Stimulated activated CD4-positive, alpha-beta T cell treated with anti-CD3 and anti-CD28 coated beads, TNF-alpha, amount 100 ng/mL, for 24 hours (primary cell): ENCODE measurements around the gene ELL2.

Source experiments
- DNase-seq, 3 experiments: peaks; one replicate each; pipeline ENCODE4 v3.0.0-alpha.2; 2020; ENCODE audit warnings: low read depth in 3 of 3

The ELL2 gene

DNA sequence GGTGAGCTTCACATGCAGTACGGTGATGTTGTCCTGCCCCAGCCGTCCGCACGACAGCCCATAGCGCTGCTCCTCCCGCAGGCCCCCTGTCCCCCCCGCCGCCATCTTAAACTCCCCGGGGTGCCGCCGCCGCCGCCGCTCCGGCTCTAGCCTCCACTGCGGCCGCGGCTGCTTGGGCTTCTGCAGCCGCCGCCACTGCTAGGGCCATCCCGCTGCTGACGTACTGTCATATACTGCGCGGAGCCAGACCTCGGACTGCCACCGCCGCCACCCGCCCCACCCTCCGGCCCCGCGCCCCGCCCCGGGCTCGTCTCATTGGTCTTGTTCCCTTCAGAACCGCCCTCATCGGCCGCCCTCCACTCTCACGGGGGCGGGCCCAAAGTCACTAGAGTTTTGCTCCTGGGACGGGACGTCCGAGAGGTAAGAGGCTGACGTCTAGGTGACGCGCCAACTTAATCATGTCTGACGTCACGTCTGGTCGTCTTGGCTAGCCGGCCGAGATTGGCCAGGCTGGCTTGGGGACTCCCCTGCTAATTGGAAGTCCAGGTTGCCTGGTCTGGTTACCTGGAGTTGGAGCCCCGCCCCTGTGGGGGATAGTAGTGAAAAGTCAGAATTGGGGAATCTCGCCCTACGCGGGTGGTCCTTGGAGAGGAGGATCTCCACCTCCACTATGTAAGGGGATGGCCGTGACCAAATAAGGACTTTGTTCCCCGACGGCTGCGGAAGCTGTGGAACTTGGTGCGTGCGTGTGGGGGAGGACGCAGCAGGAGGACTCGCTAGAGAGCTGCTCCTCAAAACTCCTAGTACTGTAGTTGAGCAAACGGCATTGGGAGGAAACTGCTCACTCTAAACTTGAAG lies at the start of gene ELL2:
Gene ELL2, minus strand, starts transcription at position 235 of the 858 bp plus-strand sequence. Its CDS starts 130 bp downstream, at position 105.
- peak; percentile 92 to 98 (median 94) for DNase-seq

DNA sequence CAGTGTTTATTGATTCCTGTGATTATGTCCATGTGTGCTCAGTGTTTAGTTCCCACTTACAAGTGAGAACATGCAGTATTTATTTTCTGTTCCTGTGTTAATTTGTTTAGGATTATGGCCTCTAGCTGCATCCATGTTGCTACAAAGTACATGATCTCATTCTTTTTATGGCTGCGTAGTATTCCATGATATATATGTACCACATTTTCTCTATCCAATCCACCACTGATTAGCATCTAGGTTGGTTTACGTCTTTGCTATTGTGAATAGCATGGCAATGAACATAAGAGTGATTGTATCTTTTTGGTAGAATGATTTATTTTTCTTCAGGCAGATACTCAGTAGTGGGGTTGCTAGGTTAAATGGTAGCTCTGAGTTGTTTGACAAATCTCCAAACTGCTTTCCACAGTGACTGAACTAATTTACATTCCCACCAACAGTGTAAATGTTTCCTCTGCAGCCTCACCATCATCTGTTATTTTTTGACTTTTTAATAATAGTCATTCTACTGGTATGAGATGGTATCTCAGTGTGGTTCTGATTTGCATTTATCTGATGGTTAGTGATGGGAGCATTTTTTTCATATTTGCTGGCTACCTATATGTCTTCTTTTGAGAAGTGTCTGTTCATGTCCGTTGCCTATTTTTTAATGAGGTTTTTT lies 47.5 kb upstream of the ELL2 start:
- DNase-seq: no peak

DNA sequence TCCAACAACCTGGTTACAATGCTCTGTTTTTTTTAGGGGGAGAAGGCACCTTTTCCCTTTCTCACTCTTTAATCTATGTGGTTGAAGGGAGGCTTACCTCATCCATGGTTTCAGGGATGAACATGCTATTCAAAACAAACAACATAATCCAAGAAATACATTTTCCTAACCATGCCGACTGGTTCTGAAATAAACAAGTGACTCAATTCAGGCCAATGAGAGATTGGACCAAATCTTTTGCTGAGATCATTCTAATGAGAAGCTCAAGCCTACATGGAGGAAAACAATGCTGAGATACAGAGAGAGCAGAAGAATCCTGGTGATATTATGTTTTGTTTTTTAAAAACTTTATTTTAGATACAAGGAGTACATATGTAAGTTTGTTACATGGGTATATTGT lies 46.8 kb upstream of the ELL2 start:
- no peak for DNase-seq

DNA sequence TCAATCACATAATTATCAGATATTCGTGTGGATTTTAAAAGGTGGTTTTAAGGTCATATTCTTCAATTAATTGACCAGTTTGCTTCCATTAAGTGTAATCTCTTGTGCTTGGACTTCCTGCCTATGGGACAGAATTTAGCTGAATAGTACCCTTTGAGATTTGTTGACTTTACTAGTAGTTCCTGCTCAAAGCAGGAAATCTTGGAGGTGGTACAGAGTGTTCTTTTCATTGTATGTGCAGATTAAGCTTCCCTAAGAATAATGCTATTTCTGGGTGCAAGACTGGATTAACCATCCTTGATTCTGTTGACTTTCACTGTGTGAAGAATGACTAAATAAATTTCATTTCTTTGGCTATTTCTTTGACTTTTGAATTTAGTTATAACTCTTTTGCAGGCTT lies 45.4 kb upstream of the ELL2 start:
- DNase-seq: no peak

DNA sequence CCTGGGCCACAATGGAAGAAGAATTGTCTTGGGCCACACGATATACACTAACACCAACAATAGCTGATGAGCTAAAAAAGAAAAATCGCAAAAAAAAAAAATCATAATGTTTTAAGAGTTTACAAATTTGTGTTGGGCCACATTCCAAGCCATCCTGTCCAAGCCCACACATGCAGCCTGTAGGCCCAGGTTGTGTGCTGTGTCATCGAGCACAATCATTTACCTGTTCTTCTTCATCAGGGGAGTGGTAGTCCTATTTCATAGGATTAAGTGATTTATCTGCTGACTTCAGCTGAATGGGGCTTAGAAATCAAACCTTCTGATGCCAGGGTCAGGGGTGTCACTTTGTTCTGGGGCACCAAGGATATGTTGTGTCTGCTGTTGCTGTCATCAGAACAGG lies 44.6 kb upstream of the ELL2 start:
- no peak for DNase-seq

DNA sequence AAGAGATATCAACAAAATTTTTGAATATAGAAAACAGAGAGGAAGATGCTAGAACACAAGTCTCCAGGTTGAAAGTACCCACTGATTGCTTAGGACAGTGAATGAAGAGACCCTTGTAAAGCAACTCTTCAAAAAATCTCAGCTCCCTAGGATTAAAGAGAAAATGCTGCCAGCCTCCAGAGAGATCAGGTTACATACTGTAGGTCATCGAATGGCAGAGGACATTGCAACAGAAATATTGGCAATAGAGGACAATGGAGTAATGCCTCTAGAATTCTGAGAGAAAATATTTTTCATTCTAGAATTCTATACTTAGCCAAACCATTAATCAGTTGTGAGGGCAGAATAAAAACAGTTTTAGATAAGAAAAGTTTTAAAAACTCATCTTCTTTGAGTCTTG lies 43.1 kb upstream of the ELL2 start:
- no peak for DNase-seq

DNA sequence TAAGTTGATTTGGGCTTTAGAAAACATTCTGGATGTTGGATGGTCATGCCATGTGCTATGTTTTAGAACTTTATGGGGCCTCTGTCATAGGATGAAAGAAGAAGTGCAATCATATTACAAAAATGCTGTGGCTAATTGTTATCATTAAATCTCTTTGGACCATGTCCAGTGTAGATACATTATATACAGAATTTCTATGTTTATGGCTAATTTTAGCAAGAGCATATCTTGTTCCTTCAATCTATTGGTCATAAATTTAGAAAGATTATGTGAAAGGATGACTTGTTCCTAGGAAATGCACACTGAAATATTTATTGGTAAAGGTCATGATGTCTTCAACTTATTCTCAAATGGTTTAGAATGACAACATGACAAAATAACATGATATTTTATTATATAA lies 42.4 kb upstream of the ELL2 start:
- DNase-seq: no peak

DNA sequence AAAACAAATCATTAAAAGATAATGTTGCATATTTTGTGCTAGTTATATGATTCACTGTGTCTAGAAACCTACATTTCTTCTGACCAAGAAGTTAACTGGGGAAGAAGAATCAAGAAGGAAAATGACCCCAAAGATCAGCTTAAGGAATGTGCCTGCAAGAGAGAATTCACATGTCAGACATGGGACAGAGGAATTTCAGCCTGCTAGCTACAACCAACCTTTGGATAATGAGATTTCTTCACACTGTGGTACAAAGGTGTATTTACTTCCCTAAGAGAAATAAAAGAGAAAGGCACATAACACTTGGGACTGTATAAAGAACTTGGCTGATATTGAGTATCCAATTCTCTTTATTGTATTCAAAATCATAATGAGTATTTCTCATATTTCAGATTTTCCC lies 39.6 kb upstream of the ELL2 start:
- no peak for DNase-seq

DNA sequence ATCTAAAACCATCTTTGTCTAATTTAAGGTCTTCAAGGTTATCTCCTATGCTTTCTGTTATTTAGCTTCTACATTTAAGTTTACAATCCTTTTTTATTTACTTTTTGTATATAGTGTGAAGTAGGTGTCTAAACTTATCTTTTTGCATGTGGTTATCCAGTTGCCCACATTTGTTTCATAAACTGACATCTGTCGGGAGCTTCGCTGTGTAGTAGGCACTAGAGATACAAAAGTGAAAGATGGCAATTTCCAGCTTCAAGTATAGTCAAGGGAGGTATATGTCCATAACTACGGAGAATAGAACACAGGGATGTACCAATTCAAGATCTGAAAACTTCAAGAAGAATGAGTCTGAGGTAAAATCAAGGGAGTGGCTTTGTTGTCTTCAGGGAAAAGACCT lies 38.7 kb upstream of the ELL2 start:
- DNase-seq: no peak

DNA sequence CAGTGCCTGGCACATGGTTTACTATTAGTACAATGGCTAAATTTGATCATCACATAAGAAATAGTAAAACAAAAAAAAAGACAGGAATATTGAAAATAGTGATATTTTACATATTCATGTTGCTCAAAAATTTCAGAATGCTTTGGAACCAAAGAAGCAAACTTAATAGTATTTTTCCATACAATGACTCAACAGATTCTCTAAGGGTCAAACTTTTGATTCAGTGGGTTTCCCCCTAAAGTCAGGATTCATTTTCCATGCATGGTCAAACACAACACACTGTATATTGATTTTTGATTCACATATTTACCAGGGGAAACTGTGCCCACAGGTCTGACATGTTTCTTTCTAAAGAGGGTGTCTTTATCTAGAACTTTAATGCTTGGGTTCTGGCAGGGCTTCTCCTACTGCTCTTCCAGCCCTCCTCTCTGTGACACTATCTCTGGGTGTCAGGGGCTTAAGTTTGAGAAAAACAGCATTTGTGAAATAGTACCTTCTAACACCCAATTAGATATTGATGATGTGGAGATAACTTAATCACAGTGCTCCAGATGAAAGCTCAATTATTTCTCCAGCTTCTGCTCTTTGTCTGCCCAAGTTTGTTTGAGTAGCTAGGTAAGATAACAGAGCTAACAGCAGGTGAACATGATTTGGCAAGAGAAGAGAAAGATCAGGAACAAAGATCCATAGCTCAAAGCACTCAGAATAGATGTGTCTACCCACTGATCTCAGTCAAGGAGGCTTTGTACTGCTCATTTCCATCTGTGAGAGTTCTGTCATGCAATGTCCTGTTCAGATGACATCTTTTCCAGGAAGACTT lies 35.5 kb upstream of the ELL2 start:
- no peak for DNase-seq

DNA sequence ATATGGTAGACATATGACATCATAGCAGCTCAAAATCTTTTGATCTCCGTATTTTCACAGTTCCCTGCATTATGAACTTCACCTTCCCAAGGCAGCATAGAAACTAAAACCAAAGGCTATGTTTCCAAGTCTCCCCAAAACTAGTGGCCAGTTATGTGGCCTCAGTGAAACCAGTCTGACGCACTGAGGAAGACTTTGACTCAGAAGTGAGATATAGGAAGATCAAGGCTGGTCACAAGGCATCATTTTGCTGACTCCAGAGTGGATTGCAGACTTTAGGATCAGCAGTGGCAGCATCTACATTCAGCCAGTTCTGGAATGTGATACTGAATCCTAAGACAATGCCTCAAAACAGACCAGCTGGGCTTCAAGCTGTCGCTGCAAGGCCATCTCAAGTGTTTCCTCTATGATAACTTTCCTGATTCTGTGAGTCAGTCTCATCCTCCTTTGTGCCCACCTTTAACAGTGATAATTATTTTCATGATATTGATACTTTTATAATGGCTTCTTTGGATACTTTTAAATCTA lies 34.4 kb upstream of the ELL2 start:
- no peak for DNase-seq

DNA sequence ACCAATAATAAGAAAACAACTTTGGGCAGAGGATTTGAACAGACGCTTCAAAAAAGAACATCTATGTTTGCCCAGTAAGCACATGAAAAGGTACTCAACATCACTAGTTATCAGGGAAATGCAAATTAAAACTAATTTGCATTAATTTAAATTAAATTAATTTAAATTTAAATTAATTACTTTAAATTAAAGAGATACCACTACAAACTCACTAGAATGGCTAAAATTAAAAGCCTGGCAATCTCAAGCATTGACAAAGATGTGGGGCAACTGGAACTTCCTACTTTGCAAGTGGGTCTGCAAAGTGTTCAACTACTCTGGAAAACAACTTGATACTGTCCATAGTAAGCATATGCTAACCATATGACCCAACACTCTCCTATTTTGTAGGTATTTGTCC lies 32.1 kb upstream of the ELL2 start:
- DNase-seq: no peak

DNA sequence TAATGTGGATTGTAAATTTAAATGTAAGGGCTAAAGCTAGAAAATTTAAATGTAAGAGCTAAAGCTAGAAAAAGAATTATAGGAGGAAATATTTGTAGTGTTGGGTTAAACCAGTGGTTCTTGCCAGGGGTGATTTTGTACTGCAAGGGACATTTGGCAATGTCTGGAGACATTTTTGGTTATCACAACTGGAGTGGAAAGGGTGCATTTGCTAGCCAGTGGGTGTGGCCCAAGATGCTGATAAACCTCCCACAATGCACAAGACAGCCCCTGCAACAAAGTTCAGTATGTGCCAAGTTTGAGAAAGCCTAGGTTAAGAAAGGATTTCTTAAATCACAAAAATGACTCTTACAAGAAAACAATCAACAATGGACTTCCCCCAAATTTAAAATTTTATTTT lies 31.6 kb upstream of the ELL2 start:
- no peak for DNase-seq

DNA sequence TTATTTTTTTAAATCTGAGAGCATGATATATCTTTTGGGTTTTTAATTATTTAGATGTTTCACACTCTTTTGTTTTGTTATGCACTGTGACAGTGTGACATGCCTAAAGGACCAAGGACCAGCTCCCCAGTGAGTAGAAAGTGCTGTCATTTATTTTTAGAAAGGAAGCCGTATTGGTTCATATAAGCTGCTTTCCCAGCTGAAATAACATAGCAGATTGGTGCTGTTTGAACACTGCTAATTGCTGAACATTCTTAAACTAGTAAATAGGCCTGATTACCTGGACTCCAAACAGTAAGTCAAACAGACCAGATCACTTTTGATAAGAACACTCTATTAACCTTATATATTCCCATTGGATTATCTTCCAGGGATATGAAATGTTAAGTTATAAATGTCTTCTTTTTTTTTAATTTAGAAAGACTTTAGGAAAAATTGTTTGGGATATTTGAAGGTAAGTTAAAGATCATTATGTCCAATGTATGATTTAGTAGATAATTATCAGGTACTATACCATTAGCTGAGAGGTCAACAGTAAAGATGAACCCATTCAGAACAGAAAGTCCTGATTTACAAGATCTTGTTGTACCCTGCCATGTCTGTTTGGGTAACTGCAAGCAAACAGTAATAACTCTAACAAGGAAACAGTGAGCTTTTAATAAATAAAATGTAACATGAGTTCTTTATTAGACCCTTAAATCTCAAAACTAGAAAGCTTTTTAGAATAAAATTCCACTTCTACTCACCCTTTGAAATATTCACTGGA lies 27.8 kb upstream of the ELL2 start:
- DNase-seq: no peak

DNA sequence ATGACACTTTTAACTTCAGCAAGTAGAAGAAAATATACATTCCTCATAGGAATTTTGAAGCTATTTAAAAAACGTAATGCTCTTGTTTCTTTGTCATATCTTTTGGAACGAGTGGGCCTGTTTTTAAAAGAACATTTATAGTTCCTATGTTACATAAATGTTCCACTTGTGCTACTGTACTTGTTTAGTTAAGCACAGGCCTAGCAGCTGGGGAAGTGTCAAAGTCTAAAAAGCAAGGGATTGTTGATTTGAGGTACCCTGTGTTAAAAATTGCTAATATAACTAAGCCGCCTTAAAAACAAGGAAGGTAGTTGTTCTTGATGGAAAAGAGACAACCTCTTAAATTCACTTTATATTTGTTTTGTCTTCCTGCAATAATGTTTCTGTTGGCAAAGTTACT lies 27.2 kb upstream of the ELL2 start:
- DNase-seq: no peak

DNA sequence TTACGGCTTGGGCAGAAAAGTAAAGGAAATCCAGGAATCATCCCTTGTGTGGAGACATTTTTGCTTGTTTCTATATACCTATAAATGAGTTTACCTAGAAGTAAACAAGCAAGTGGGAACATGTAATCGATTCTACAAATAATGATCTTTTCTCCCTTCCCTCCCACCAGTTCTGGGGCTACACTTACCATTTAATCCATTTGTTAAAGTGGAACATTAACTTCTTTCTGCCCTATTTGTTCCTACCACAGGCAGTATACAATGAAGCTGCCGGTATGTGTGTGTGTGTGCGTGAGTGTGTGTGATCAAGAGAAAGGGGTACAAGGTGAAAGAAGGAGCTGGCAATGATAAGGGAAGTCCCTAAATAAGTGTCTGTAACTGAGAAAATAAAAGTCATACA lies 26.4 kb upstream of the ELL2 start:
- DNase-seq: no peak

DNA sequence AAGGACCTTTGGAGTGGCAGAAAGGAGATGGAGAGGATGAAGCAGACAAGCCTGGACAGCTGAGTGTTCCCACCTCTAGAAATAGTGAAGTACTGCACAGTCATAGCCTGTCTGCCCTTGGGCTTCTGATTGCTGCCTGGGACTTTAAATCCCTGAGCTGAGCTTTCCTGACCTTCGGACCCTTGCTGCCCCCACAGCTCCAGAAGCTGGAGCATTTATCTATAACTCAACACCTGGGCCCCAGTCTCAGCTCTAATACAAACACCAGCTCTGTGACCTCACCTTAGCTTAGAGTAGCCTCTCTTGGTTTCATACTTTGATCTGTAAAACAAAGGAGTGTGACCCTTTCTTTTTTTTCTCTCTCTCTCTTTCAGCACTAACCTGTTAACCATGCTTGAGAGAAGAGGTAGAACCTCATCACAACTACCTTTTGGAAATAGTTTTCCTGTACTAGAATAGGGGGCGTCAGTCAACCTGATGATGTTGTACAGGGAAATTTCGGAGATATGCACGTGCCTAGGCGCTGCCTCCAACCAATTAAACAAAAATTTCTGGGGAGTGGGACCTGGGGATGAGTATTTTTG lies 25.4 kb upstream of the ELL2 start:
- no peak for DNase-seq

DNA sequence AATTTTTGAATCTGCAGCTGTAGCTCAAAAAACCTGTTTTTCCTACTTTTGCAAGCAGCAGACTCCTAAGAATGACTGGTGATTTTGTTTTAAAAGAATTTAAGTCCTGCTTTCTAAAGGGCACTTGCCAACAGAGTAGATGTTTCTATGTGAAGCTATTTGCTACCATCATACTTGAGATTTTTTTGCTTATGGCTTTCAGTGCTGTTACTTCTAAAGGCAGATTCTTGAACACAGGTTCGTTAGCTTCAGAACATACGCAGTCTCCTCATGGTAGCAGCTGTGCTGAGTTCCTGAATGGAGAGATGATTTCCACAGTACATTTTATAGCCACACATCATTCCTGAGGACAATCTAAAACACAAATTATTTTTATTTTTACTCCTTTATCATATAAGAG lies 24.4 kb upstream of the ELL2 start:
- DNase-seq: no peak

DNA sequence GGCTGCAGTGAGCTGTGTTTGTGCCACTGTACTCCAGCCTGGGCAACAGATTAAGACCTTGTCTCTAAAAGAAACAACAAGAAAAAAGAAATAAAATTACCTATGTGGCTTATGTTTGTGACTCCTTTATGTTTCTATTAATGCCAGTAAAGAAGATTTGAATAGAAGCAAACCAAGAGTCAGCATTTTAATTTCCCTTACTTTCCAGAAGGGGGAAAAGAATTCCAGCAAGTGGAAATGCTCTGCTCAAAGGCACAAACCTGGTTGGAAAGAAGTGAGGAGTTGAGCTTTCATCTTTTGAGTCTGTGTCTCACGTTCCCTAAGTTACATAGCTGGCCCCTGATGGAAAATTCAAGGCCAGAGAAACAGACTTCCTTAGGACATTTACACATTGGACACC lies 23.6 kb upstream of the ELL2 start:
- DNase-seq: no peak

DNA sequence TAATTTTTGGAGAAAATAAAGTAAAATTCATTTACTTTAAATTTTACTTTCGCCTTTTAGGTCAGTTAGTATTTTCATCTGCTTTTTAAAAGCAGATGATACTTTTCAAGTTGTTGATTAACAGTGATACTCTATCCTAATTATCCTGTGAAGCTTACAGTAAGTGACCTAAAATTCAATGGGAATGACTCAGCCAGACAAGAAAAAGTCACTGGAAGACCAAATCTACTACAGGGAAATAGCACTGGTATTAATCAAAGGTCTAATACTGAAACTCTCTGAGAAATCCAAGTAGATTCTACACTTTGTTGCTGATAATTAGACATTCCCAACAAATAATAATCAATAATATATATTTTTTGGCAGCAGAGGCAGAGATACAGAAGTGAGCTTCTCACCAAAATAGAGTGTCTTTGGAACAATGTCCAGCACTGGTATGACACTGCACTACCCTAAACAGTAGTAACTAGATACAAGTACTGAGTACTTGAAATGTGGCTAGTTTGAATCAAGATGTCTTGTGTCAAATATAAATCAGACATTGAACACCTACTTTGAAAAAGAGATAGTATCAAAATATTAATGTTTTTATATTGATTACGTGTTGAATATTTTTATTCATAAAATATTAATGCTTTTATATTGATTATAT lies 22.8 kb upstream of the ELL2 start:
- no peak for DNase-seq

DNA sequence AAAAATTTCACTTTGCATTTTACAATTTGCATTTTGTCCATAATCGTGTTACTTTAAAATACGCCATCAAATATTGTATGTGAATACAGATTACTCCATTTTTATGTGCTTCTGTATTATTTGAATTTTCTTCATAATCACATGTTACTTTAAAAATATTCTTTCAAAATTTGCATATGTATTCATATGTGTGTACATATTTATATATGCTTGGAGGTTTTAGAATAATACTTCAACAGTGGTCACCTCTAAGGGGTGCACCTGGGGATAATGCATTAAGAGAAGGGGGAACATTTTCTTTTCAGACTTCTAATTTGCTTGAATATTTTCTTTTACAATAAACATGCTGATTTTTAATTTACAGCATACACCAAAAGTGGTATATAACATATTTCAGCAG lies 21.9 kb upstream of the ELL2 start:
- DNase-seq: no peak
